Measurements from ENCODE around the gene LSM12.

Gene LSM12

DNA sequence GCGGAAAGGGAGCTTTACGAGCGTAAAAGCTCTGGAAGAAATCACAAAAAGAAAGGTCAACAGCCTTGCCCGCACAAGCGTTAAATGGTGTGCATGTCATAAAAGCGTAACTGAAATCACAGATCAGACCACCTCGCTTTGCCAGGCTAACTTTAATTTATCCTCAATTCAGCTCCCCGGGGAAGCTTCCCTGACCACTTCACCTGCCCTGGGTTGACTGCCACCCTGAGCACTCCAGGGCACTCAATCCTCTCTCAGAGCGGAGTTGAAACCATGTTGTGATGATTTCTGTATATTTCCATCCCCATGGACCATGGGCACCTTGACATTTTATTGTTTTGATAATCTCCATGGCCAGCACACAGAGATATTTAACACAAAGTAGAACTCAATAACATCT, 78.2 kb downstream of the LSM12 start:
- no peak for DNase-seq (ENCODE audit: low read depth in 2 of 2, low spot score in 1 of 2)

DNA sequence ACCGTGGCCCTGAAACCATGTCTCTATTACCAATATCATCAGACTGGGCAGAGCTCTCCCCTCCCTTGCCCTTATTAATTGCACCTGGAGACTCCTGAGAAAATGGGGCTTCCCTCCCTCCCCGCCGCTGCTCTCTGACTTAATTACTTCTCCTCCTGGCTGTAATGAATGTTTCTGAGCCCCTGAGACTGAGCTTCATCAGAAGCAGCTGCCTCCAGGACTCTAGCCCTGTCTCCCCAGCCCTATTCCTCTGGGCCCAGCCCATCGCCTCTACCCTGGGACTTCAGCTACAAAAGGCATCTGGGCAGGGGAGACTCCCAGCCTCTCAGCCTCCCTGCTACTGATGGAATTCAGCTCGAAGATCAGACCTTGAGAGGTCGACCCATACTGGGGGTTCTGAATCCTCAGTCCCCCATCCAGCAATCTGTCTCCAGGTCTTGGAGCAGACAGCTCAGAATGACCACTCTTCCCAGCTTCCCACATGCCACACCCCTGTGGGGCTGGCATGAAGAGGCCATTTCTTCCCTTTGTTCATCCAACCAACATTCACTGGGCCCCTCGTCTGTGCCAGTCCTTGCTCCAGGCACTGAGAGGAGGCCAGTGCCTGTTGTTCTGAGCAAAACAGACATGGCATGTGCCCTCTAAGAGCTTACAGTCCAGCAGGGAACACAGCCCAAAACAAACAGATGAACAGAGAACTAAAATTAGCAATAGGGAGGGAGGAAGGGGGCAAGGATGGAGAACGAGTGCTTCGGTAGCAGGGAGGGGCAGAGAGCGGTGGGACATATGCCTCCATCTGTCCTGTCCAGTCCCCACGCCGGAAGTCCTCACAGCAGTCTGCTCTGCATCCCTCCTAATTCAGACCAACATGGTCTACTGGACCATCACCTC, 79.1 kb downstream of the LSM12 start:
- DNase-seq (ENCODE audit: low read depth in 2 of 2, low spot score in 1 of 2): no peak

DNA sequence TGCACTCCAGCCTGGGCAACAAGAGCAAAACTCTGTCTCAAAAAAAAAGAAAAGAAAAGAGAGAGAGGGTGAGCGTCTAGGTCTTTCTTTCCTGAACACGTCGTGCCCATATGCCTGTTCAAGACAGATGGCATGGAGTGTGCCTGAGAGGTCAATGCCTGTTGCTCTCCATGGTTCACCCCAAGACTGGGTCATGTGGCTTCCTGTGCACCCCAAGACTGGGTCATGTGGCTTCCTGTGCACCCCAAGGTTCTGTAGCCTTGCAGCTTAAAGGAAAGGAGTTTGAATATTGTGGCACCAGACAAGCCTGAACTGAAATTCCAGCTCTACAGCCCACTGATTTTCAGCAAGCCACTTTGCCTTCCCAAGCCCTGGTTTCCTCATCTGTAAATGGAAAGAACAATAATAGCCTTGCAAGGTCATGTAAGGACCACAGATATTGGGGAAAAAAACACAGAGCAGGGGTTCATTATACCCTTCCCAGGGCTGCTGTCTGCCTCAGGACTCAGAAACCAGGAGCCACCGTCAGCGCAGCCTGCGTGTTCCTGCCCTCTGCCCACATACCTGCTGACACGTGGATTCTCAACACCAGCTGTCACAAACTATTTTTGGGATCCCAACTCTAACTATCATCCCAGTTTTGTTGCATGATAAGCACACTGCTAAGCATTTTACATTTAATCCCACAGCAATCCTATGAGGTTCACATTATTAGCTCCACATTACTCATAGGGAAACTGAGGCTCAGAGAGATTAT, 80.1 kb downstream of the LSM12 start:
- DNase-seq (ENCODE audit: low read depth in 2 of 2, low spot score in 1 of 2): no peak

DNA sequence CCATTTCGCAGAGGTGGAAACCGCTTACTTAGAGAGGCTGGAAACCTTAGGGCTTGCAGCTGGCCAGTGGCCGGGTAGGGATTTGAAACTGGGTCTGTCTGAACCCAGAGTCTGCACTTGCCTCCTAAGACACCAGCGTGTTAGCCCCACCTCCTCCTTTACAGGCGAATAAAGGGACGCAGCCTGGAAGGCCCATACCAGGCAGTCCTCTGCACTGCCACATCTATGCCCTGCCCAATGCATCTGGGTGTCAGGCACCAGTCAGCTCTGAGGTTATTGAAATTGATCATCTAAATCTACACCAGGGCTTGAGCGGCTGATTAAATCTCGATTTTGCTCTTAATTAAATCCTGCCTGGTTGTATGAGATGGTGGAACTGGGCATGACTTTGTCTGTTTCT, 82.0 kb downstream of the LSM12 start:
- no peak for DNase-seq (ENCODE audit: low read depth in 2 of 2, low spot score in 1 of 2)

Data from stimulated activated CD8-positive, alpha-beta memory T cell treated with anti-CD3 and anti-CD28 coated beads, Interleukin-4, amount 100 ng/mL, for 1 hour (primary cell).